PC-9 (cell line): ENCODE data around the gene CHI3L1.

Experiments
- CTCF ChIP-seq: fragments of 200-600 bp; sonication (generic); conservative IDR thresholded peaks from 2 replicates; pipeline ENCODE4 v1.6.1; 2017; ENCODE audit warnings: mixed run types, antibody characterized with exemption, mild to moderate bottlenecking, moderate library complexity
- EZH2 ChIP-seq: fragments of 200-600 bp; sonication (generic); IDR thresholded peaks from 2 replicates; pipeline ENCODE4 v1.8.0; 2017; ENCODE audit warnings: antibody characterized with exemption, low read depth

- TF ChIP-seq CTCF, result no peak
- TF ChIP-seq EZH2, result no peak
Measured at GRCh38 chr1:203207751-203208150, 21.2 kb upstream of the CHI3L1 start.
